IPS DF 4.7 (cell line): ENCODE measurements around the gene MYO7B.

Source experiments
- DNase-seq: peaks from one replicate; pipeline ENCODE4 v3.0.0-alpha.2; 2013; ENCODE audit warnings: low spot score; ENCODE audit errors: extremely low read depth

MYO7B gene

DNA sequence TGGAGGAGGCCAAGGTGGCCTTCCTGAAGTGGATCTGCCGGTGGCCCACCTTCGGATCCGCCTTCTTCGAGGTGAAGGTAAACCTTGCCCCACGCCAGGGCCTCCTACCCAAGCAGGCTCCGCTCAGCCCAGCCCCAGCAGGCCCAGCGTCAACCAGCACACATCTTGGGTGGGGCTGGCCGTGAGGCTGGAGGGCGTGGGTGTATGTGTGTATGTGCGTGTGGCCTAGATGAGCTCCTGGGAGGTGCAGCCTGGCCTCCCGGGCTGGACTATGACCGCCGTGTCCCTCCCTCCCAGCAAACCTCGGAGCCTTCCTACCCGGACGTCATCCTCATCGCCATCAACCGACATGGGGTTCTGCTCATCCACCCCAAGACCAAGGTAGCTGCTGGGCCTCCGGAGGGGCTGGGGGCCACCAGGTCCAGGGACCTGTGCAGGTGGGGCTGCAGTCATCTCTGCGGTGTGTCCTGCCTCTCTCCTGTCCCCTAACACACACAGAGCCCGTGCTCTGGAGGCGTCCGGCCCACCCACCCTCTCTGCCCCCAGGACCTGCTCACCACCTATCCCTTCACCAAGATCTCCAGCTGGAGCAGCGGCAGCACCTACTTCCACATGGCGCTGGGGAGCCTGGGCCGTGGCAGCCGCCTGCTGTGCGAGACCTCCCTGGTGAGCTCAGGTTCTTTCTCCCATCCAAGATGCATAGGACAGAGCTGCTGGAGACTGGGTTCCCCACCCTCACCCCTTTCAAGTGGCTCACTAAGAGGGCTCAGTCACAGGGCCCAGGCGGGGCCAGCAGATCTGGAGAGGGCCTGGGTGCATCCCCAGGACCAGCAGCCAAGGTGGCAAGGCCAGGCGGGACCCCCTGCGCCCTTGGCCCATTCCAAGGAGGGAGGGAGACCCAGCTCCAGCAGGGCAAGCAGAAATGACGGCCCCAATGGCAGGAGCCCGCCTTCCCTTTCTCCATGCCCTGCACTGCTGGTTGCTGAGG lies 101.1 kb downstream of the MYO7B start:
- no peak for DNase-seq

DNA sequence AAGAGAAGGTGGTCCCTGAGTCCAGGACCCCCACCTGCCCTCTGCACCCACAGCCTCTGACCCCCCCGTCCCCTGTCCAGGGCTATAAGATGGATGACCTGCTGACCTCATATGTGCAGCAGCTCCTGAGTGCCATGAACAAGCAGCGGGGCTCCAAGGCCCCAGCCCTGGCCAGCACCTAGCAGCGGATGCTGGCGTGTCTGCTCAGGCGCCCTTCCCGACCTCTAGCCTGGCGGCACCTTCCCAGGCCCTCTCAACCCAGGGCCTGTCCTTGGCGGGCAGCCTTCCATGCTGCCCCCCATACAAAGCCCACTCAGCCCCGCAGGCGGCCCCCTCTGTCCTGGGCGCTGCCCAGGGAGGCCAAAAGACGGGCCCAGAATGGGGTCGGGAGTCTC lies 101.8 kb downstream of the MYO7B start:
- DNase-seq: no peak

DNA sequence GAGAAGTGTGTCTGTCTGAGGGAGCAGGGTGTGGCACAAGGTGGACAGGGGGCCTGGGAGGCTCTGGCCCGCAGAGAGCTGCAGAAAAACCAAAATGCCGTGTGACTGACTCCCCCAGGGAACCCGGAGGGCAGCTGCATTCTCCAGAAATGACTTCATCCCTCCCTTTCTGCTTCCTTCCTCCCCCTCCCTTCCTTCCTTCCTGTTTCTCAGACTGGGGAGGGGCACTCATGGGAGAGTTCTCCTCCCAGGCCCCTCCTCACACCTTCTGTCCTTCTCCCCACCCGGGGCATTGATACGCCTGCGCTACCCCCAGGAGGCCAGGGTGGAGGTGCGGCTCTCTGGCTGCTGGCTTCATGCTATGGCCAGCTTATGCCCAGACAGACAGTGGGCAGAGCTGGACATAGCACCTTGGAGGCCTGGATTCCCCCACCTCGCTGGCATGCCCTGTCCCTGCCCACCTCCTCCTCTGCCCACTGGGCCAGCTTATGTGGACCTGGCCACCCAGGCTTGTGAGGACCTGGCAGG lies 102.3 kb downstream of the MYO7B start:
- peak; percentile 41 for DNase-seq

DNA sequence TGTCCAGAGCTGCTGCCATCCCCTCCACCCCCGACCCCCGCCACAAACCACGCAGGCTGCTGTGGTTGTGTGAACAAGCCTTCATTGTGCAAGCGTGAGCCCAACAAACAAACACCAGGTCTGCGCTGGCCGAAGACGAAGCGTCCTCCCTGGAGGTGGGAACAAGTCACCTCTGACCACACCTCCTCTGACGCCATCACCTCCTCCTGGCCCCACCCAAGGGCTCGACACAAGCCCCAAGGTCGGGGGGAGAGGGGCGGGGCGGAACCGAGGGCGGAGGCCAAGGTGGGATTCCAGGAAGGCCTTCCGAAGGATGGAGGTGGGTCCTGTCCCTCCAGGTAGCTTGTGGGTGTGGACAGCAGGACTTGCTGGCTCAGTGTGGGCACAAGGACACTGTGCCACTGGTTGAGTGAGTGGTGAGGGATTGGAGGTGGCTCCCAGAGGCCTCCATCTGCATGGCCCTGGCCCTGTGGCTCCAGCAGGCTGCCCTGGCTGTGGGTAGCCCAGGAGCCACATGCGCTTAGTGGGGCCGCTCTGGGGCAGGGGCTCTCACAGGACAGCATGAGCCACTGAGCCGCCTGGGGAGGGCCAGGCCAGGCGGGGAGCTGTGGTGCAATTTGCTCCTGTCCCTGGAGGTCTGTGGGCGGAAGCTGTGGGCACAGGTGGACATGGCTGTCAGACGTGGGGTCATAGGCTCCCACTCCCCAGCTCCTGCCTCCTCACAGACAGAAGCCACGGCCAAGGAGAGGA lies 103.1 kb downstream of the MYO7B start:
- DNase-seq: peak; percentile 41

DNA sequence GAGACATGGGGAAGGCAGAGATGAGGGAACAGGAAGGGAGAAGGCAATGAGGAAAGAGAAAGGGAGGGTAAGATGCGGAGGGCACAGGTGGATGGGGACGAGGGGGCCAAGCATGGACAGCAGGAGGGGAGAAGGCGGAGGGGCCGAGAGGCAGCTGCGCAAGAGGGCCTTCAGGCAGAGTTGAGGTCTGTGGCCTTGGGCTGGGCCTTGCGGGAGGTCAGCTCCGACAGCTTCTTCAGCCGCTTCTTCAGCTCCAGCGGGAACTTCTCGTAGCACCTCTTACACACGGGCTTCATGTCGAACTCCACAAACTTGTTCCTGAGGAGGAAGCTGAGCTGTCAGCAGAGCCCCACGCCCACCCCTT lies 103.6 kb downstream of the MYO7B start:
- no peak for DNase-seq

DNA sequence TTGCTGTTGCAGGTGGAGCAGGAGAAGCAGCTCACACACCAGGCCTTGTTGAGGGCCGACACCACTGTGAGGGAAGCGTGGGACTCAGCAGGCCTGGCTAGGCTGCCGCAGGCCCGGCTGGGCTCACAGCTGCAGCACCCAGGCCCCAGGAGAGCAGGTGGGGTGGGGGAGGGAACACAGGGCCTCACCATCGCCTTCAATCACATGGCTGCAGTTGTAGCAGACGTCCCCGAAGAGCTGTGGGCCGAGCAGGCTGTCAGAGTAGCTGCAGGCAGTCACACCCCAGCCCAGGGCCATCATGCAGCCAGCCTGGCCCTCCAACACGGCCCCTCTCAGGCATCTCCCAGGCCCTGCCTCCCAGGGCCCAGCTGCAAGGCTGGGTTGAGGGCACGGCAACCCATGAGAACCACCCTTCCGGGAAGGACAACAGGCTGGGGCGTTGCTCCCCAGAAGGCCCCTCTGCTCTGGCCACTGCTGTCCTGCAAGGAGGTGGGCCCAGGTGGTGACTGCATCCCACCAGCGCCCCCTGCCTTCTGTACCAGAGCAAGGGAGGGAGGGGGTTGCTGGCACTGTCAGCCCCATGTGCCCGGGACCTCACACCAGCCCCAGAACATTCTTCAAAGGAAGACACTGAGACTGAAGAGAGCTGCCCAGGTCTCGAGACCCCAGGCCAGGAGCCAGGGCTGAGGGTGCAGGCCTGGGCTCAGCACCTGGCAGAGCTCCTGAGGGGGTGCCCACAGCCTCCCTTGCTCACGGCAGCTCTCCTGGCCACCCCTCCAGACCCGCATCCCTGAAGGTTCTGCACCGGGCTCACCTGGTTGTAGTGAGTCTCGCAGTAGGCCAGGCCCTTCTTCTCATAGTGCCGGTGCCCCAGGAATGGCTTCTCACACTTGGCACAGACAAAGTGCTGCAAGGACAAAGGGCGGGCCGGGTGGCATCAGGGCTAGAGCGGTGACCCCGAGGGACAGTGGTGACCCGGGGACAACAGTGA lies 104.9 kb downstream of the MYO7B start:
- DNase-seq: no peak

DNA sequence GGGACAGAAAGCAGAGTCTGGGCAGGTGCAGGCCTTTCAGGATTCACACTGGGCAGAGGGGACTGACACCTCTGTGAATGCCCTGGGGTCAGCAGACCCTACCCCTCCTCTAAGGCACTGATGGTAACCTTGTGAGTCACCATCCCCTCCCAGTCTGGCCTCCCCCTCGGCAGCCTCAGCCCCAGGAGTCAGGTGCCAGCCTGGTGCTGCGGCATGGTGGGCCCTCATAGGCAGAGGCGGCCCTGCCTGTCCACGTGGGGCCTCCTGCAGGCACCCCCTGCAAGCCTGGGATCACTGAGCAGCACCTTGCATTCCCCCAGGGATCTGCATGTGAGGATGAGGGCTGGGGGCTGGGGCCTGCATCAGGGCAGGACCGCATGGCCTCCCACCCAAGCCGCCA lies 105.7 kb downstream of the MYO7B start:
- DNase-seq: no peak

DNA sequence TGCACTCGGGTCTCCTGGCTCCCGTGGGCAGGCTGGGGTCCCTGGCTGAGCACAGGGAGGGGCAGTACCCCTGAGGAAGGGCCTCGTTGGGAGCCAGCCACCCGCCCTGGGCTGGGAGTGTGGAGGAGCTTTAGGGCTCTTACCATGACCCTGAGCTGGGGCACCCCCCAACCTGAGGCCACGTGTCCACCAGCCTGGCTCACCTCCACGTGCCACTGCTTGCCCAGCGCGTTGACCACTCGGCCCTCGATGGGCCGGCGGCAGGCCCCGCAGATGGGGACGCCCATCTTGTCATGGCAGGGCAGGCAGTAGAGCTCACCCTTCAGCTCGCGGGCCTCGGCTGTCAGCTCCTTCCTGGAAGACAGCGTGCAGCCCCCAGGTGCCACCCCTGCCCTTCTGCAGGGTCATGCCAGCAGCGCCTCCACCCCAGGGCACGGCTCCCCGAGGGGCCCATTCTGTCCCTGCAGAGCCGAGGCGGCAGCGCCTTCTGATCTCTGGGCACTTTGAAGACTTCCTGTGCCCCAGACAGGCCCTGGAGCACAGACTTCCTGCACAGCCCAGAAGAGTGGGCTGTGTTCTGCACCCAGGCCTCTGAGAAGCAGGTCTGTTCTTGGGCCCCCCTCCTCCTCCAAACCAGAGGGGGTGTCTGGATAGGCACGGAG lies 106.5 kb downstream of the MYO7B start:
- DNase-seq: no peak

DNA sequence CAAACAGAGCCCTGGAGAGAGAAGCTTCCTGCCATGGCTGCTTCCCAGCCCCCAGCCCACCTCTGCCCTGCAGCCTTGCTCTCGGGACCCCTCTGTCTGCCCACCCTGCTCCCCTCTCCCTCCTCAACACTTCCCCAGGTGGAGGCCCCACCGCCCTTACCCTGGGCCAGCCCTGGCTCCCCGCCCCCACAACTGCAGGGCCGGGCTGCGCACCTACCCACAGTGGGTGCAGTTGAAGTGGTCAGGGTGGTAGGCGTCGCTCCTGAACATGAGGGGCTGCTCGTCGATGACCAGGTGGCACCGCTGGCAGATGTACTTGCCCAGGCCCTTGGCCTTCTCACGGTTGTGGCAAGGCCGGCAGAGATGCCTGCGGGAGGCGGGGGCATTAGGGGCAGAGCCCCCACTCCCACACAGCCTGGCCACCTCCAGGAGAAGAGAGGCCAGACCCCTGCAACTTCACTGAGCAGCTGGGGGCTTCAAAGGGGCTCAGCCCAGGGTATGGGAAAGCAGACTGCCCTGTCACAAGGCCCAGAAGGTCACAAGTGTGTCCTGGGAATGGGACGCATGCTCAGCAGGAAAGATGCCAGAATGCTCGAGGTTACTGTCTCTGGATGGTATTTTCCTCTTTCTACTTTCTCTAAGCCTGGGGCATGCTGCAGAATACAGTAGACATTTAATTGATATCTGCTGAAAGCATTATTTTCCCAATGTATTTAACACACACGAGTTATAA lies 107.4 kb downstream of the MYO7B start:
- no peak for DNase-seq

DNA sequence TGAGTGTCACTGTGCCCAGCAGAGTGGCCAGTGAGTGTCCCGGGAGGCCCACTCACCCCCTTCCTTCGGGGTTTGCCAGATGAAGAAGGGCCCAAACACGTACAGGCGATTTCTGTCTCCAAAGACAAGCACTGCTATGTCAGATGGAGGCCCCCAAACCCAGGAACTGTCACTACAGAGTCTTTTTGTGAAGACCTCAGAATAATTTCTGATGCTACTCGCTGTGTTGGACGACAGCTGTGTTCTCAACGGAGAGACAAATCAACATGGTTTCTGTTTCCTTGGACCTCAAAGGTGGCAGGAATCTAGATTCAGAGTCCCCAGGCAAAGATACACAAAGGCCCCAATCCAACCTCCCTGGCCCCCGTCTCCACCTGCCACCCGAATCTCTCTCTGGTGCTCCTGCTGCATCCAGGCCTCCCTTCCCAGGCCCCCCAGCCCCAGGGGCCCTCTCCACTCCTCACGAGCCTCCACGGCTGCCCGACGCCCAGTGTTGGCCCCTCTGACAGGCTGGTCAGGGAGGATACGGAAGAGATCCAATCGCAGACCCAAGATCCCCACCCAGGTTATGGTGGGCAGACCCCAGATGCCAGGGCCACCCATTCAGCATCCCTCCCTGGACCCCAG lies 108.1 kb downstream of the MYO7B start:
- DNase-seq: no peak

DNA sequence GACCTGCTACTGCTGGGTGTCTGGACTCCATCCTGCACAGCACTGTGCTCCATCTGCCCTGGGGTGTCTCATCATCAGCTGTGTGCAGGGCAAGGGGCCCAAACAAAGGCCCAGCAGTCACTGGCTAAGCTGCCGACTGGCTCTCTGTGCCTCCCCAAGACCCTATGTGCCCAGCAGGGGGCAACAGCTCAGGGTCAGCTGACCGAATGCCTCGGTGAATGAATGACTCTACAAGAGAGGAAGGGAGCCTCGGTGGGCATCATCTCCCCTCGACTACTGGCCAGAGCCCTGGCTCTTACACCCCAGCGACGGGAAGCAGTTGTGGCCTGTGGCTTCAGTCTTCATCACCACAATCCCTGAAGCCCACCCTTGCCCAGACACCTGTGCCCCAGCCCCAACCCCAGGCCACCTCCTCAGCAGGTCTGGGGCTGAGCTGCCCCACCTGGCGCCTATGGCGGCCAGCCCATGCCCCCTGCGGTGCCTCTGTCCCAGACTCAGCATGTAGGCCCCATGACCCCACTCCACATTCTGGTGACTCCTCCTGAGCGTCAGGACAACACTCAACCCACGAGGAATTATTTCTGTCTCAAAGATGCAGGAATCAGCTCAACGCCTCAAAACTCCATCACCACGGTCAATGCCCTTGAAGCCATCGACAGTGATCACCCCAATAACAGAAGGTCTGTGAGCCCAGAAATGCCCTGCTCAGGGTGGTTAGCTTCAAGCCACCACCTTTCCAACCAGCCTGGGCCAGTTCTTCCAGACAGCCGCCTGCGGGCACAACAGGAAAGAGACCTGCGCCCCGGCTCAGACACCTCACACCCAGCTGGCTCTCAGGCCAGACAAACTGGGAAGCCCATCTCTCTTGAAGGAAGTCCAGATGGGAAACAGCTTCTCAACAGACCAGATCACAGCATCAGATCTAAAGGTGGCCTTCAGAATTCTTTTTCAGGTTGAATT lies 108.9 kb downstream of the MYO7B start:
- no peak for DNase-seq

DNA sequence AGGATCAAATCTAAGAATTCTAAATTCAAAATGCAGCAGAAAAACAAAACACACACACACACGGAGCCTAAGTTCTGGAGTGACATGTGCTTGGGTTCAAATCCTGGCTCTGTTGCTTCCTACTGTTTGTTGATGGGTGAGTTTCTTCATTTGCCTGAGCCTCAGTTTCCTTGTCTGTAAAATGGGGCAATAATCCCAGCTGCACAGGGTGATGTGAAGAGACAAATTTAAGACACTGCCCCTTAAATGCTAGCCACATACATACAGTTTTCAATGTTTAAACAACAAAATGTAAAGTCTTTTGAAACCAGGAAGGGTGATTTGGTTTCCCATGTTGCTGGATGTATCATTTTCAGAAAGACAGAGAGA lies 109.5 kb downstream of the MYO7B start:
- no peak for DNase-seq

DNA sequence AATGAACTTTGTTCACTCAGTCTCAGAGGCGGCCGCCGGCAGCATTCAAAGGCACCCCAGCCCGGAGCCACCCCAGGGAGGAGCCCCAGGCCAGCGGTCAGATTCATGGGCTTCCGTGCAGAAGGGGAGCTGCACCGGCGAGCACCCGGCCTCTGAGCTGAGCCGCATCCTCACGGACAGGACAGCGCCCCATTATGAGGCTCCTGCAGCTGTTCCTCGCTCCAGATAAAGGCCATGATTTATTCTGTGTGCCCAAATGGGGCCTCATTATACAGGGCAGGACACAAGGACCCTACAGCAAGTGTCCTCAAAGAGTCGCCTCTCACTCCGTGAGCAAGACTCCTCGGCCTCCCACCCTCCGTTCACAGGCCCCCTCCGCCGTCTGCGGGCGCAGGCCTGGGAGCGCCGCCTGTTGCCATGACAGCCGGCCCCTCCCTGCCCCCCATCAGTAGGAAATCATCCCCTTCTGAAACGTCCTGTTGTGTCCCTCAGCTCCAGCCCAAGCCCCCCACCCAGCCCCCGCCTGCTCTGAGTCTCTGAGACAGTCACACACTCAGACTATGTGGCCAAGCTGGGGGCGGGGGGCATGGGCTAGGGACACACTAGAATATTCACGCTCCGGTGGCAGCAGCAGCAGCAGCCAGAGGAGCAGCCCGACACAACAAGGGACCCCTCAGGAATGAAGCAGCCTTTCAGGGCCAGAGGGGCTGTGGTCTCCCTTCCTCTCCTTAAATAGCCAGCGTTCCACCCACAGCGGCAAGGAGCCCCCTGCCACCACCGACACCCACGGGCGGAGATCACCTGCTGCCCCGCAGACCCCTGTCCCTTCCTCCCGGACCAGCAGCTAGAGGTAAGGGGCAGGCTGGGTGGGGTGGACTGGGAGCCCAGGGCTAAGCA lies 110.2 kb downstream of the MYO7B start, which contains the start of gene GPR17:
TSS of gene GPR17 (plus strand) at position 759 of the 897 bp plus-strand sequence. CDS start 4,583 bp downstream, outside the sequence.
- no peak for DNase-seq

DNA sequence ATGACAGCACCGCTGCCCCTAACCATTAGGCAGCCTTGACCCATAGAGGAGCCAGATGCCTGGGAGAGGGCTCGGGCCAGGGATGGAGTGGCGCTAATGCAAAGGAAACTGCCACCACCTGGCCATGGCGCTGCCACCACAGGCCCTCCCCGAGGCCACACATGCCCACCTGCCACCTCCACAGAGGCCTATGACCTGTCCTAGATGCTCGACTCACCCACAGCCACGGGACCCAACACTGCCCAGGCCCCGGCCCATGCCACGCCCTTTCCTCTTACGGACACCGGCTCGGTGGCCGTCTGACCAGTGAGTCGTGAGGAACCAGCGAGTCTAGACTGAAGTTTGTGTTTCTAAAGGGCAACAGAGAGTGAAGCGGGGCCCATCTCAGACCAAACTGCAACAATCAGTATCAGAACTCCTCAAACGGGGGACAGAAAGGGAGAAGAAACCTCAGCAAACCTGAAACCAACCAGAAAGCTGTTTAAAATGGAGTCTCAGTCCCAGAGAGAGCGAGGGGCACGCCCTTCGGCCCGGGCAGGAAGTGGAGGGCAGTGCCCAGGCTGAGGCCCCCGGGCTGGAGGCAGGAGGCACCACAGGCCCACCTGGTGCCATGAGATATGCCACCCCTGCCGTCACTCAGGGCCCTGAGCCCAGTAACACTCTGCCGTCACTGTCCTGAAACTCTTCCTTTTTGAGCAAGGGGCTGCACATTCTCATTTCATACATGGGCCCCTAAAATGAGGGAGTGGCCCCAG lies 111.2 kb downstream of the MYO7B start:
- DNase-seq: no peak

DNA sequence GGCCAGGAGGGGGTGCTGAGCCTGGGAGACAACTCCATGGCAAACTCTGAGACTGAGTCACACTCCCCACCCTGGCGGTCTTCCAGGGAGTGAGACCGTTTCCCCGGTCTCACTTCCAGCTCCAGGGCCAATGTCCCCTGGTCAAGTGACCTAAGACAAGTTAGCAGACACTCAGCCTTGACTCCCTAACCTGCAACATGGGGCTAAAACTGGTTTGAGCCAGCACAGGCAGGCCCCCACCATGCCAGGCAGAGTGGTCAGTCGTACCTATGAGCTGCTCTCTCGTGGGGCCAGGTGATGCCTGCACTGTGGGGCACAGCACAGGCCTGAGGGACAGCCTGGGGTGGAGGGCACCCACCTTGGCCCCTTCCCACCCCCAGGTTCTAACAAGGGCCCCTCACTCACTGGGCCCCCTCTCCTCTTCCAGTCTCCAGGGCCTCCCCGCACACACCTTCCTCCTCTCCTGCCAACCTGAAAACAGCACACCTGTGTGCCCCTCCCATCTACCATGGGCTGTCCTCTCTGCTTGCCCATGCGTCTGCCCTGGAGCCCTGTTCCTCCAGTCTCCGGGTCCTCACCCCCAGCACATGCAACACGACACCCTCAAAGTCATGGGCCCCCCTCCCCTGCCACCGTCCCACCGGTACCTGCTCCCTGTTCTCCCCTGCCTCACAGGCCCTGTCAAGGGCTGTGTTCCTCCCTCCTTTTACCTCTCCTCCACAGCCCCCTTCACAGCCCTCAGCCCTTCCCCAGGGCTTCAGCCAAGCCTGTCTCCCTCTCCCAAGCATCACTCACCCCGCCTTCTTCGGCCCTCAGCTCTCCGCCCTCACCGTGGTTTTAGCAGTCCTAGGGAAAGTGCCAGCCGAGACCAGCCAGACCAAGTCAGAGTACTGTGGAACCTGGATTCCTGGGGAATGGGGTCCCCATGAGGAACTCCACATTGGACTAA lies 112.0 kb downstream of the MYO7B start:
- no peak for DNase-seq
